IMR-90 (cell line): ENCODE results near the gene C15orf62.

Experiments used
- BHLHE40 ChIP-seq: fragments of 150-350 bp; IDR thresholded peaks from 2 replicates; pipeline ENCODE4 v1.6.1; 2016; ENCODE audit warnings: mild to moderate bottlenecking, low read depth, low read length
- CEBPB ChIP-seq: IDR thresholded peaks from 2 replicates; pipeline ENCODE4 v1.6.1; 2012; ENCODE audit warnings: low read depth, low read length, improper control_type of control experiment
- CTCF ChIP-seq: conservative IDR thresholded peaks from 2 replicates; pipeline ENCODE4 v1.5.1; 2012; ENCODE audit warnings: mild to moderate bottlenecking, low read depth, low read length, improper control_type of control experiment
- ELK1 ChIP-seq: fragments of 150-350 bp; IDR thresholded peaks from 2 replicates; pipeline ENCODE4 v1.6.1; 2016; ENCODE audit warnings: low read depth, mild to moderate bottlenecking, low read length, moderate library complexity, borderline replicate concordance
- FOS ChIP-seq: fragments of 150-350 bp; IDR thresholded peaks from 2 replicates; pipeline ENCODE4 v1.6.1; 2016; ENCODE audit warnings: low read depth, low read length
- MAFK ChIP-seq: IDR thresholded peaks from 2 replicates; pipeline ENCODE4 v1.6.1; 2012; ENCODE audit warnings: low read depth, low read length, improper control_type of control experiment
- MAZ ChIP-seq: IDR thresholded peaks from 2 replicates; pipeline ENCODE4 v1.6.1; 2012; ENCODE audit warnings: low read depth, mild to moderate bottlenecking, low read length, improper control_type of control experiment, moderate library complexity, borderline replicate concordance
- MXI1 ChIP-seq: IDR thresholded peaks from 2 replicates; pipeline ENCODE4 v1.6.1; 2012; ENCODE audit warnings: low read depth, mild to moderate bottlenecking, low read length, moderate library complexity, borderline replicate concordance
- POLR2A ChIP-seq: IDR thresholded peaks from 2 replicates; pipeline ENCODE4 v1.6.1; 2012; ENCODE audit warnings: mild to moderate bottlenecking, low read depth, low read length
- RAD21 ChIP-seq: IDR thresholded peaks from 2 replicates; pipeline ENCODE4 v1.6.1; 2012; ENCODE audit warnings: low read length, improper control_type of control experiment
- RCOR1 ChIP-seq: IDR thresholded peaks from 2 replicates; pipeline ENCODE4 v1.6.1; 2012; ENCODE audit warnings: mild to moderate bottlenecking, low read length, improper control_type of control experiment; ENCODE audit not compliant: insufficient replicate concordance
- RFX5 ChIP-seq: IDR thresholded peaks from 2 replicates; pipeline ENCODE4 v1.8.0; 2012; ENCODE audit warnings: low read depth, mild to moderate bottlenecking, low read length, moderate library complexity
- SMC3 ChIP-seq: fragments of 150-350 bp; IDR thresholded peaks from 2 replicates; pipeline ENCODE4 v1.6.1; 2016; ENCODE audit warnings: low read depth, mild to moderate bottlenecking, antibody characterized with exemption, low read length, moderate library complexity
- USF2 ChIP-seq: fragments of 150-350 bp; IDR thresholded peaks from 2 replicates; pipeline ENCODE4 v1.6.1; 2017; ENCODE audit warnings: mild to moderate bottlenecking, antibody characterized with exemption, low read length, low read depth

- TF ChIP-seq CTCF (no peak), POLR2A (no peak), FOS (no peak), RFX5 (no peak), USF2 (no peak), MAZ (no peak), ELK1 (no peak), RAD21 (no peak), SMC3 (no peak), MAFK (no peak), RCOR1 (no peak), MXI1 (no peak), CEBPB (no peak), BHLHE40 (no peak)
Observed at GRCh38 chr15:40812721-40813425, 43.1 kb downstream of the C15orf62 start.
